HEK293 (cell line): ENCODE measurements around the gene NCAPG.

Experiments
- BCL11A ChIP-seq: fragments of 450-650 bp; formaldehyde crosslinking; IDR thresholded peaks from 2 replicates; pipeline ENCODE4 v1.5.1; 2016; ENCODE audit warnings: low read depth, missing biosample characterization, missing genetic modification characterization
- BCL6B ChIP-seq: fragments of 450-650 bp; formaldehyde crosslinking; IDR thresholded peaks from 2 replicates; pipeline ENCODE4 v1.5.1; 2017; ENCODE audit warnings: missing biosample characterization, missing genetic modification characterization
- EGR2 ChIP-seq: fragments of 450-650 bp; formaldehyde crosslinking; IDR thresholded peaks from 2 replicates; pipeline ENCODE4 v1.5.1; 2016; ENCODE audit warnings: low read depth, missing biosample characterization, missing genetic modification characterization
- GLI2 ChIP-seq: fragments of 450-650 bp; formaldehyde crosslinking; IDR thresholded peaks from 2 replicates; pipeline ENCODE4; 2017; ENCODE audit warnings: missing biosample characterization, missing genetic modification characterization, low read depth, borderline replicate concordance
- KLF1 ChIP-seq: fragments of 450-650 bp; formaldehyde crosslinking; IDR thresholded peaks from 2 replicates; pipeline ENCODE4 v1.5.1; 2016; ENCODE audit warnings: missing biosample characterization, missing genetic modification characterization
- KLF16 ChIP-seq: fragments of 450-650 bp; formaldehyde crosslinking; IDR thresholded peaks from 2 replicates; pipeline ENCODE4 v1.5.1; 2017; ENCODE audit warnings: missing biosample characterization, missing genetic modification characterization
- SETDB1 ChIP-seq: IDR thresholded peaks from one replicate; pipeline ENCODE4 v1.6.1; 2017; ENCODE audit warnings: mild to moderate bottlenecking, low read length, moderate library complexity, mixed read lengths; ENCODE audit not compliant: insufficient read length
- SP7 ChIP-seq: fragments of 450-650 bp; formaldehyde crosslinking; IDR thresholded peaks from 2 replicates; pipeline ENCODE4 v1.5.1; 2016; ENCODE audit warnings: missing biosample characterization, missing genetic modification characterization
- ZBTB1 ChIP-seq: fragments of 450-650 bp; formaldehyde crosslinking; IDR thresholded peaks from 2 replicates; pipeline ENCODE4 v1.5.1; 2016; ENCODE audit warnings: missing biosample characterization, missing genetic modification characterization
- ZBTB48 ChIP-seq: fragments of 450-650 bp; formaldehyde crosslinking; IDR thresholded peaks from 2 replicates; pipeline ENCODE4 v1.5.1; 2016; ENCODE audit warnings: missing biosample characterization, missing genetic modification characterization
- ZBTB8A ChIP-seq: fragments of 450-650 bp; formaldehyde crosslinking; IDR thresholded peaks from 2 replicates; pipeline ENCODE4 v1.5.1; 2016; ENCODE audit warnings: missing biosample characterization, missing genetic modification characterization
- ZFP37 ChIP-seq: fragments of 450-650 bp; formaldehyde crosslinking; IDR thresholded peaks from 2 replicates; pipeline ENCODE4 v1.5.1; 2016; ENCODE audit warnings: missing biosample characterization, missing genetic modification characterization
- ZFP69B ChIP-seq: fragments of 450-650 bp; formaldehyde crosslinking; IDR thresholded peaks from 2 replicates; pipeline ENCODE4 v1.5.1; 2016; ENCODE audit warnings: missing biosample characterization, missing genetic modification characterization
- ZIC2 ChIP-seq: fragments of 450-650 bp; formaldehyde crosslinking; IDR thresholded peaks from 2 replicates; pipeline ENCODE4 v1.5.1; 2016; ENCODE audit warnings: missing biosample characterization, missing genetic modification characterization
- ZNF114 ChIP-seq: fragments of 450-650 bp; formaldehyde crosslinking; IDR thresholded peaks from 2 replicates; pipeline ENCODE4 v1.5.0; 2017; ENCODE audit warnings: missing biosample characterization, missing genetic modification characterization
- ZNF133 ChIP-seq: fragments of 450-650 bp; formaldehyde crosslinking; IDR thresholded peaks from 2 replicates; pipeline ENCODE4 v1.5.1; 2016; ENCODE audit warnings: missing biosample characterization, missing genetic modification characterization
- ZNF169 ChIP-seq: fragments of 450-650 bp; formaldehyde crosslinking; IDR thresholded peaks from 2 replicates; pipeline ENCODE4 v1.5.1; 2016; ENCODE audit warnings: missing biosample characterization, missing genetic modification characterization
- ZNF184 ChIP-seq: fragments of 450-650 bp; IDR thresholded peaks from 2 replicates; pipeline ENCODE4 v1.5.1; 2018; ENCODE audit warnings: missing biosample characterization, mild to moderate bottlenecking, missing genetic modification characterization
- ZNF2 ChIP-seq: fragments of 450-650 bp; formaldehyde crosslinking; IDR thresholded peaks from 2 replicates; pipeline ENCODE4 v1.5.1; 2016; ENCODE audit warnings: missing biosample characterization, missing genetic modification characterization
- ZNF335 ChIP-seq: fragments of 450-650 bp; formaldehyde crosslinking; conservative IDR thresholded peaks from 2 replicates; pipeline ENCODE4 v1.5.1; 2016; ENCODE audit warnings: missing biosample characterization, missing genetic modification characterization
- ZNF350 ChIP-seq: fragments of 450-650 bp; formaldehyde crosslinking; IDR thresholded peaks from 2 replicates; pipeline ENCODE4 v1.5.0; 2017; ENCODE audit warnings: missing biosample characterization, mild to moderate bottlenecking, missing genetic modification characterization
- ZNF398 ChIP-seq: fragments of 450-650 bp; formaldehyde crosslinking; IDR thresholded peaks from 2 replicates; pipeline ENCODE4 v1.5.1; 2017; ENCODE audit warnings: missing biosample characterization, missing genetic modification characterization
- ZNF404 ChIP-seq: fragments of 450-650 bp; formaldehyde crosslinking; IDR thresholded peaks from 2 replicates; pipeline ENCODE4 v1.5.1; 2017; ENCODE audit warnings: missing biosample characterization, missing genetic modification characterization
- ZNF529 ChIP-seq: fragments of 450-650 bp; formaldehyde crosslinking; IDR thresholded peaks from 2 replicates; pipeline ENCODE4 v1.5.1; 2017; ENCODE audit warnings: missing genetic modification characterization, missing biosample characterization; ENCODE audit not compliant: insufficient replicate concordance
- ZNF621 ChIP-seq: fragments of 450-650 bp; formaldehyde crosslinking; IDR thresholded peaks from 2 replicates; pipeline ENCODE4 v1.5.1; 2017; ENCODE audit warnings: missing biosample characterization, missing genetic modification characterization
- TF ChIP-seq, protein P1 (sequence below): fragments of 450-650 bp; formaldehyde crosslinking; IDR thresholded peaks from 2 replicates; pipeline ENCODE4 v1.5.1; 2016; ENCODE audit warnings: missing biosample characterization, missing genetic modification characterization
- TF ChIP-seq, protein P2 (sequence below): fragments of 450-650 bp; formaldehyde crosslinking; conservative IDR thresholded peaks from 2 replicates; pipeline ENCODE4 v1.5.1; 2016; ENCODE audit warnings: low read depth, missing biosample characterization, missing genetic modification characterization
- TF ChIP-seq, protein P3 (sequence below): fragments of 450-650 bp; formaldehyde crosslinking; IDR thresholded peaks from 2 replicates; pipeline ENCODE4 v1.5.1; 2016; ENCODE audit warnings: missing biosample characterization, missing genetic modification characterization

NCAPG gene

GRCh38 chr4:17810260-17811077 is at the start of gene NCAPG, which contains the start of gene DCAF16 (continued):
- TF ChIP-seq, protein P1, sequence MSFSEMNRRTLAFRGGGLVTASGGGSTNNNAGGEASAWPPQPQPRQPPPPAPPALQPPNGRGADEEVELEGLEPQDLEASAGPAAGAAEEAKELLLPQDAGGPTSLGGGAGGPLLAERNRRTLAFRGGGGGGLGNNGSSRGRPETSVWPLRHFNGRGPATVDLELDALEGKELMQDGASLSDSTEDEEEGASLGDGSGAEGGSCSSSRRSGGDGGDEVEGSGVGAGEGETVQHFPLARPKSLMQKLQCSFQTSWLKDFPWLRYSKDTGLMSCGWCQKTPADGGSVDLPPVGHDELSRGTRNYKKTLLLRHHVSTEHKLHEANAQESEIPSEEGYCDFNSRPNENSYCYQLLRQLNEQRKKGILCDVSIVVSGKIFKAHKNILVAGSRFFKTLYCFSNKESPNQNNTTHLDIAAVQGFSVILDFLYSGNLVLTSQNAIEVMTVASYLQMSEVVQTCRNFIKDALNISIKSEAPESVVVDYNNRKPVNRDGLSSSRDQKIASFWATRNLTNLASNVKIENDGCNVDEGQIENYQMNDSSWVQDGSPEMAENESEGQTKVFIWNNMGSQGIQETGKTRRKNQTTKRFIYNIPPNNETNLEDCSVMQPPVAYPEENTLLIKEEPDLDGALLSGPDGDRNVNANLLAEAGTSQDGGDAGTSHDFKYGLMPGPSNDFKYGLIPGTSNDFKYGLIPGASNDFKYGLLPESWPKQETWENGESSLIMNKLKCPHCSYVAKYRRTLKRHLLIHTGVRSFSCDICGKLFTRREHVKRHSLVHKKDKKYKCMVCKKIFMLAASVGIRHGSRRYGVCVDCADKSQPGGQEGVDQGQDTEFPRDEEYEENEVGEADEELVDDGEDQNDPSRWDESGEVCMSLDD = no peak
- TF ChIP-seq SP7 = peak; percentile 27; the same call in 1 of the 2 replicates
- 0 out of 2 replicates have a peak, but pooled peaks have one; percentile 12 for TF ChIP-seq ZBTB8A
- TF ChIP-seq, protein P2, sequence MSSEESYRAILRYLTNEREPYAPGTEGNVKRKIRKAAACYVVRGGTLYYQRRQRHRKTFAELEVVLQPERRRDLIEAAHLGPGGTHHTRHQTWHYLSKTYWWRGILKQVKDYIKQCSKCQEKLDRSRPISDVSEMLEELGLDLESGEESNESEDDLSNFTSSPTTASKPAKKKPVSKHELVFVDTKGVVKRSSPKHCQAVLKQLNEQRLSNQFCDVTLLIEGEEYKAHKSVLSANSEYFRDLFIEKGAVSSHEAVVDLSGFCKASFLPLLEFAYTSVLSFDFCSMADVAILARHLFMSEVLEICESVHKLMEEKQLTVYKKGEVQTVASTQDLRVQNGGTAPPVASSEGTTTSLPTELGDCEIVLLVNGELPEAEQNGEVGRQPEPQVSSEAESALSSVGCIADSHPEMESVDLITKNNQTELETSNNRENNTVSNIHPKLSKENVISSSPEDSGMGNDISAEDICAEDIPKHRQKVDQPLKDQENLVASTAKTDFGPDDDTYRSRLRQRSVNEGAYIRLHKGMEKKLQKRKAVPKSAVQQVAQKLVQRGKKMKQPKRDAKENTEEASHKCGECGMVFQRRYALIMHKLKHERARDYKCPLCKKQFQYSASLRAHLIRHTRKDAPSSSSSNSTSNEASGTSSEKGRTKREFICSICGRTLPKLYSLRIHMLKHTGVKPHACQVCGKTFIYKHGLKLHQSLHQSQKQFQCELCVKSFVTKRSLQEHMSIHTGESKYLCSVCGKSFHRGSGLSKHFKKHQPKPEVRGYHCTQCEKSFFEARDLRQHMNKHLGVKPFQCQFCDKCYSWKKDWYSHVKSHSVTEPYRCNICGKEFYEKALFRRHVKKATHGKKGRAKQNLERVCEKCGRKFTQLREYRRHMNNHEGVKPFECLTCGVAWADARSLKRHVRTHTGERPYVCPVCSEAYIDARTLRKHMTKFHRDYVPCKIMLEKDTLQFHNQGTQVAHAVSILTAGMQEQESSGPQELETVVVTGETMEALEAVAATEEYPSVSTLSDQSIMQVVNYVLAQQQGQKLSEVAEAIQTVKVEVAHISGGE (tag by site-specific recombination) = peak; percentile 74
- no peak for TF ChIP-seq ZBTB48
- no peak for TF ChIP-seq ZNF133
- TF ChIP-seq ZNF335 (tag by site-specific recombination) = peak; percentile 94
- no peak for TF ChIP-seq ZNF114 (tag by site-specific recombination)
- TF ChIP-seq EGR2 (tag by site-specific recombination) = no peak
- TF ChIP-seq ZFP37 (tag by site-specific recombination) = peak; percentile 46; the same call in 1 of the 2 replicates
- TF ChIP-seq ZIC2 (tag by site-specific recombination) = peak; percentile 42; the same call in 1 of the 2 replicates
- no peak for TF ChIP-seq ZNF404 (tag by site-specific recombination)
- peak; percentile 62; the same call in 1 of the 2 replicates for TF ChIP-seq KLF16
- TF ChIP-seq ZBTB1 (tag by site-specific recombination) = no peak
- TF ChIP-seq KLF1 (tag by site-specific recombination) = no peak
- peak; percentile 69 for TF ChIP-seq ZNF2 (tag by site-specific recombination)
- TF ChIP-seq ZNF529 (tag by site-specific recombination) = no peak
- no peak for TF ChIP-seq ZNF398 (tag by site-specific recombination)
- no peak for TF ChIP-seq ZNF621 (tag by site-specific recombination)
- 0 out of 2 replicates have a peak, but pooled peaks have one; percentile 43 for TF ChIP-seq ZFP69B (tag by site-specific recombination)
- no peak for TF ChIP-seq BCL11A (tag by site-specific recombination)
- no peak for TF ChIP-seq ZNF184 (tag by site-specific recombination)
- TF ChIP-seq SETDB1 = peak; percentile 36
- TF ChIP-seq GLI2 (tag by site-specific recombination) = no peak
- TF ChIP-seq ZNF350 (tag by site-specific recombination) = no peak
- no peak for TF ChIP-seq BCL6B (tag by site-specific recombination)
- TF ChIP-seq ZNF169 (tag by site-specific recombination) = no peak
- TF ChIP-seq, protein P3, sequence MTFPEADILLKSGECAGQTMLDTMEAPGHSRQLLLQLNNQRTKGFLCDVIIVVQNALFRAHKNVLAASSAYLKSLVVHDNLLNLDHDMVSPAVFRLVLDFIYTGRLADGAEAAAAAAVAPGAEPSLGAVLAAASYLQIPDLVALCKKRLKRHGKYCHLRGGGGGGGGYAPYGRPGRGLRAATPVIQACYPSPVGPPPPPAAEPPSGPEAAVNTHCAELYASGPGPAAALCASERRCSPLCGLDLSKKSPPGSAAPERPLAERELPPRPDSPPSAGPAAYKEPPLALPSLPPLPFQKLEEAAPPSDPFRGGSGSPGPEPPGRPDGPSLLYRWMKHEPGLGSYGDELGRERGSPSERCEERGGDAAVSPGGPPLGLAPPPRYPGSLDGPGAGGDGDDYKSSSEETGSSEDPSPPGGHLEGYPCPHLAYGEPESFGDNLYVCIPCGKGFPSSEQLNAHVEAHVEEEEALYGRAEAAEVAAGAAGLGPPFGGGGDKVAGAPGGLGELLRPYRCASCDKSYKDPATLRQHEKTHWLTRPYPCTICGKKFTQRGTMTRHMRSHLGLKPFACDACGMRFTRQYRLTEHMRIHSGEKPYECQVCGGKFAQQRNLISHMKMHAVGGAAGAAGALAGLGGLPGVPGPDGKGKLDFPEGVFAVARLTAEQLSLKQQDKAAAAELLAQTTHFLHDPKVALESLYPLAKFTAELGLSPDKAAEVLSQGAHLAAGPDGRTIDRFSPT (tag by site-specific recombination) = 0 out of 2 replicates have a peak, but pooled peaks have one; percentile 17
